ENCODE measurements around the gene ADAP1.

Gene ADAP1

DNA sequence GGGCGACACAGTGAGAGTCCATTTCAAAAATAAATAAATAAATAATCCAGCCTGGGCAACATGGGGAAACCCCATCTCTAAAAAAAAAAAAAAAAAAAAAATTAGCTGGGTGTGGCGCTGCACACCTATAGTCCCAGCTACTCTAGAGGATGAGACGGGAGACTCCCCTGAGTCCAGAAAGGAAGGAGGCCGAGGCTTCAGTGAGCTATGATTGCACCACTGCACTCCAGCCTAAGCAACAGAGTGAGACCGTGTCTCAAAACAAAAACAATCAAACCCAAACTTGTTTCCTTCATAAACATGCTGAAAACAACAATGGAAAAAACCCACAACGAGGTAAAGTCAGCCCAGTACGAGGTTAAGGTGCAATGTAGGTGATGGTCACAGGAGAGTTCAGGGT is 19.7 kb upstream of the ADAP1 start:
- H3K36me3 Mint-ChIP-seq (ENCODE audit: low read depth): peaks cover 20% of the 10 kb centered on the region
- H3K27me3 Mint-ChIP-seq (ENCODE audit: low read depth): no peaks in the 10 kb centered on the region
- no peaks in the 10 kb centered on the region for H3K9me3 Mint-ChIP-seq
- DNase-seq (ENCODE audit: low spot score): no peak
- peak overlapping the region; percentile 92 for H3K4me3 Mint-ChIP-seq
- peak overlapping the region; percentile 85 for H3K27ac Mint-ChIP-seq
- peaks cover 8% of the 10 kb centered on the region for H3K4me1 Mint-ChIP-seq (ENCODE audit: low read depth)

DNA sequence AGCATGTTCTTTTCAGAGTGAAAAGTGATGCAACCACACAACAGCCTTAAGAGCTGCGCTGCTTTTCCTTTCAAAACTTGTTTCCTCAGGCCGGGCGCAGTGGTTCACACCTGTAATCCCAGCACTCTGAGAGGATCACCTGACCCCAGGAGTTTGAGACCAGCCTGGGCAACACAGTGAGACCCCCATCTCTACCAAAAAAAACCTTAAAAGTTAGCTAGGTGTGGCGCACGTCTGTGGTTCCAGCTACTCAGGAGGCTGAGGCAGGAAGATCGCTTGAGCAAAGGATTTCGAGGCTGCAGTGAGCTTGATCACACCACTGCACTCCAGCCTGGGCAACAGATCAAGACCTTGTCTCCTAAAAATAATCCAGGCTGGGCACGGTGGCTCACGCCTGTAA is 18.8 kb upstream of the ADAP1 start:
- Mint-ChIP-seq H3K4me3 (peak overlapping the region; percentile 59), H3K36me3 (ENCODE audit: low read depth) (peaks cover 24% of the 10 kb centered on the region), H3K9me3 (no peaks in the 10 kb centered on the region), H3K27me3 (ENCODE audit: low read depth) (no peaks in the 10 kb centered on the region), H3K4me1 (ENCODE audit: low read depth) (peaks cover 8% of the 10 kb centered on the region), H3K27ac (no peak overlapping the region)
- DNase-seq (ENCODE audit: low spot score): no peak

DNA sequence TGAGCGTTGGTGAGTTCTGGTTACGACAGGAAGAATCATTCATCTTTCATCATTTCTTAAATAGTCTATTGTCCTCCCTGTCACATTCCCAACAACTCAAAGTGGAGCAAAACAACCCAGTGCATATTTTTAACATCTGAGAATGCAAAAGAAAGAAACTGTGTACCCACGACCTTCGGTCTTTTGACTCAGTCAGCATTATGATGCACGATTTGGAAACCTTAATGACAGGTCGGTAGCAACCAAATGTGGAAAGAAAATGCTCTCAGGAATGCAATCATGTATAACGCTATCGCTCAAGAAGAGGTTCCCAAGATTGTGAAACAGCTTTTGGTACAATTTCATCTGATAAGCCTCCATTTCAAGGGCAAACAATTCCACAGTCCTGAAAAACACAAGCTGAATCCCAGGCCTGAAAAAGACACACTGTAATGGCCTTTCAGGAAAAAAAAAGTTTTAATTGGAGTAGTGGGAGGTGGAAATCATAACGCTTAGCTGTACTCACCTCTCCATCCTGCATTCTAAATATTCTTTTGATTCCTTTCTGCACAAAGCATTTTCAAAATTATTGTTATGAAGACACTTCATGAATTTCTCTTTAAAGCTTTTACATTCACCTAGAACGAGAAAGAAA is 18.3 kb upstream of the ADAP1 start:
- Mint-ChIP-seq H3K27ac (no peak overlapping the region), H3K4me3 (peak overlapping the region; percentile 59), H3K27me3 (ENCODE audit: low read depth) (no peaks in the 10 kb centered on the region), H3K9me3 (no peaks in the 10 kb centered on the region), H3K4me1 (ENCODE audit: low read depth) (peaks cover 8% of the 10 kb centered on the region), H3K36me3 (ENCODE audit: low read depth) (peaks cover 26% of the 10 kb centered on the region)
- DNase-seq (ENCODE audit: low spot score): no peak

DNA sequence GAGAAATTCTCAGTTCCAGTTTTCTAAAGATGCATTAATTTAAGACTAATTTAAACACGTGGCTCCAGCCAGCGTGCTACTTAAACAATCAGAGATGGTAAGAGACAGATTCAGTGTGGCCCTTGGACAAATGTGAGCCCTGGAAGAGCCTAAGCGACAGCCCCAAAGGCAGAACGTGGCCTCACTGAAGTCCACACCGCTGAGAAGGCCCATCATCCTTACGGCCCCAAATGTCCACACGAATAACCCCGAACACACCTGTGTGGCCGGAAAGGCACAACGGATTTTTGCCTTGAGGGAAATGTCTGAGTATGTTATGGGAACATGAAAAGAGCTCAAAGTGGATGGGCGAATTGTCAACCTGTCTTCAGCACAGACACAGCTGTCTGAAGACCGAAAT is 17.6 kb upstream of the ADAP1 start:
- Mint-ChIP-seq H3K4me3 (no peak overlapping the region), H3K9me3 (no peaks in the 10 kb centered on the region), H3K27me3 (ENCODE audit: low read depth) (no peaks in the 10 kb centered on the region), H3K4me1 (ENCODE audit: low read depth) (peaks cover 8% of the 10 kb centered on the region), H3K27ac (no peak overlapping the region), H3K36me3 (ENCODE audit: low read depth) (peaks cover 32% of the 10 kb centered on the region)
- no peak for DNase-seq (ENCODE audit: low spot score)

DNA sequence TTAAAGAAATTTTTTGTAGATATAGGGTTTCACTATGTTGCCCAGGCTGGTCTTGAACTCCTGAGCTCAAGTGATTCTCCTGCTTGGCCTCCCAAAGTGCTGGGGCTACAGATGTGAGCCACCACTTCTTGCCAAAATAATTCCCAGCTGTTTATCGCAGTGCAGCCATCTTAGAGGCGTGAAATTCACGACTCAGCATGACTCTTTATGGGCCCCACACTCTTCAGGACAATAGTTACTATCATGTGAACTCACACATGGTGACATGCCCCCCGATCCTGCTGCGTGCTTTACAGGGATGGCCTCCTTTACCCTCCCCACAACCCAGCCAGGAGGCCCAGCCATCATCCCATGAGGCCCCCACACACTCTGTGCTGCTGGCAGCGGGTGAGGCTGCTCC is 16.3 kb upstream of the ADAP1 start:
- no peak overlapping the region for H3K27ac Mint-ChIP-seq
- no peak for DNase-seq (ENCODE audit: low spot score)
- no peaks in the 10 kb centered on the region for H3K9me3 Mint-ChIP-seq
- H3K36me3 Mint-ChIP-seq (ENCODE audit: low read depth): peaks cover 38% of the 10 kb centered on the region
- H3K4me3 Mint-ChIP-seq: no peak overlapping the region
- H3K27me3 Mint-ChIP-seq (ENCODE audit: low read depth): no peaks in the 10 kb centered on the region
- peaks cover 12% of the 10 kb centered on the region for H3K4me1 Mint-ChIP-seq (ENCODE audit: low read depth)

DNA sequence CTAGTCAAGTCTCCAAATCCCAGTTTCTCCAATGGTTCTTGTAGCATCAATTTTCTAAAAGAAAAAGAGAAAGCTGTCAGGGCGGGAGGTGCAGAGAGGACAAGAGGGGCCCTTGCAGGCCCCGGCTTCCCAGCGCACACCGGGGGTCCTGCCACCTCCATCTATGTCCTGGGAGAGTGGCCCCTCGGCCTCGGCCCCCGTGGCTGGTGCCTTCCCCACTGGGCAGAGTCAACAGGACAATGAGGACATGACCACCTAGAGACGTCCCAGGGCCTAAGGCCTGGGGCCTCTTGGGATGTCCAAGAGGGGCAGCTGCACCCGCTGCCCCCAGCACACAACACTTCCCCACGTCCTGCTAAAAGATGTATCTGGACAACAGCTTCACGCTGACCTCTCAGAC is 14.9 kb upstream of the ADAP1 start:
- H3K36me3 Mint-ChIP-seq (ENCODE audit: low read depth): peaks cover 38% of the 10 kb centered on the region
- H3K4me1 Mint-ChIP-seq (ENCODE audit: low read depth): peaks cover 12% of the 10 kb centered on the region
- no peak overlapping the region for H3K4me3 Mint-ChIP-seq

DNA sequence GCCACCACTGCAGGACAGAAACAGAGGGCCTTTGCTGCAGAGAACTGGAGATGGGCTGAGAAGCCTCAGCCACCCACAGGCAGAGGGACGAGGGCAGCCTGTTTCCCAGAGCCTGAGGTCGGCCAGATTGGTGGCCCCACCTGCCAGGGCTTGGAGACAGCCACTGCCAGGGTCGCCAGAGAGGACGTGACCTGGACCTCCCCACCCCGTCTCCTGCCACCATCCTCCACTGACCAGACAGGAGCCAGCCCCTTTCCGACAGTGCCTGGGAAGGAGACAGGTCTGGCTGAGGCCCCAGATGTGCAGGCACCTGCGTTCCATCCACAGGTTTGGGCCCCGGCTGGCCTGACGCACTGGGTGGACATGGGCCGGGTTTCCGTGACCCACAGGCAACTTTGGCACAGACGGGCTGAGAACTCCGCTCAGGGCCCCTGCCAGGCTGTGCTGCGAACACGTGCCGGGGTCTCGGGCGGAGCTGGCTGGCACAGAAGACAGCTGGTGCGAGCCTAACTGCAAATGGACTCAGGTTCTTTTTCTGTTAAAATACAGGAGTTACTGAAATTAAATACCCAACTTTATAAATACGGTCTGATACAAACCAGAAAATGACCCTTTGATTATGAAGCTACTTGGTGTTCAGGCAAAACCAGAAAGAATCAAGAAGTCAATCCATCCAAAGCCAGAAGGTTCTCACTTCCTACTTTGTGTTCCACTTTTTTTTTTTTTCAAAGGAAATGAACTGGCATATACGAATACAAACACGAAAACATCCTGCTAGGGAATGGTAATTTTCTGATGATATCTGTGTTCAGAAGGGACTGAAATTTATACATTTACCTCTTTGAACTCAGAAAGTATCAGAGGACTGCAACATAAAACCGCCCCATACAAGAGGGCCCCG is 14.0 kb upstream of the ADAP1 start:
- no peak overlapping the region for H3K27ac Mint-ChIP-seq
- H3K4me3 Mint-ChIP-seq: no peak overlapping the region
- no peak for DNase-seq (ENCODE audit: low spot score)
- peaks cover 2% of the 10 kb centered on the region for H3K27me3 Mint-ChIP-seq (ENCODE audit: low read depth)
- no peaks in the 10 kb centered on the region for H3K9me3 Mint-ChIP-seq
- peaks cover 38% of the 10 kb centered on the region for H3K36me3 Mint-ChIP-seq (ENCODE audit: low read depth)
- peaks cover 10% of the 10 kb centered on the region for H3K4me1 Mint-ChIP-seq (ENCODE audit: low read depth)

More for the DNA sequence above, 14.9 kb upstream of the ADAP1 start:
- no peak overlapping the region for H3K27ac Mint-ChIP-seq
- DNase-seq (ENCODE audit: low spot score): no peak
- H3K9me3 Mint-ChIP-seq: no peaks in the 10 kb centered on the region
- H3K27me3 Mint-ChIP-seq (ENCODE audit: low read depth): no peaks in the 10 kb centered on the region

DNA sequence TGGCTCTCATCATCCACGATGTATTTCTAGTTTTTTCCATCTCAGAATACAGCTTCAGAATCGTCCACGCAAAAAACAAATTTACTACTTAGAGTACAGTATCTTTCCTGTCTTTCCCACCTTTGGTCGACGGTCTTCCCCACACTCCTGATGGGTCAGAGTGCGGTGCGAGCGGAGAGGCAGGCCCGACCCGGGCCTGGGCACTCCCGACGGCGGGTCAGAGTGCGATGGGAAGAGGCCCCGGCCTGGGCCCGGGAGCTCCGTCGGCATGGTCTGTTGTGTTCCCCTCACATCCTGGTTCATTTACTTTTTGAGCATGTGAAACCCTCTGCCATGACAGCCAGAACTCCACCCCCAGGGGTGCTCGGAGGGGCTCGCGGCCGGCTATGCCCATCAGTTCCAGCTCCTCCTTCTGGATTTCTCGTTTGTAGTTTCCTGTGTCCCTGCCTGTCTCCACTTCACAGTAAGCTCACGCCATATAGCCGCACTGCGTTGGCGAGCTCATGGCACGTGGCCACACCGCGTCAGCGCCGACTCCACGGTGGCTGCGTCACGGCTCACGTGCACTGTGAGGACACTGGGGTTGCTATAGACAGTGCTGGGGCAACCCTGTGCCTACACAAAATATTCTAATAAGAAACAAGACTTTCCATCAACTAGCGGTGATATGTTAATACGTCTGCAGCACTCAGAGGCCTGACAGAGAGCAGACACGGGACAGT is 13.0 kb upstream of the ADAP1 start:
- H3K4me1 Mint-ChIP-seq (ENCODE audit: low read depth): peaks cover 9% of the 10 kb centered on the region
- H3K27me3 Mint-ChIP-seq (ENCODE audit: low read depth): peaks cover 4% of the 10 kb centered on the region
- H3K36me3 Mint-ChIP-seq (ENCODE audit: low read depth): peaks cover 34% of the 10 kb centered on the region
- no peak overlapping the region for H3K27ac Mint-ChIP-seq
- no peak for DNase-seq (ENCODE audit: low spot score)
- H3K9me3 Mint-ChIP-seq: no peaks in the 10 kb centered on the region
- H3K4me3 Mint-ChIP-seq: no peak overlapping the region

DNA sequence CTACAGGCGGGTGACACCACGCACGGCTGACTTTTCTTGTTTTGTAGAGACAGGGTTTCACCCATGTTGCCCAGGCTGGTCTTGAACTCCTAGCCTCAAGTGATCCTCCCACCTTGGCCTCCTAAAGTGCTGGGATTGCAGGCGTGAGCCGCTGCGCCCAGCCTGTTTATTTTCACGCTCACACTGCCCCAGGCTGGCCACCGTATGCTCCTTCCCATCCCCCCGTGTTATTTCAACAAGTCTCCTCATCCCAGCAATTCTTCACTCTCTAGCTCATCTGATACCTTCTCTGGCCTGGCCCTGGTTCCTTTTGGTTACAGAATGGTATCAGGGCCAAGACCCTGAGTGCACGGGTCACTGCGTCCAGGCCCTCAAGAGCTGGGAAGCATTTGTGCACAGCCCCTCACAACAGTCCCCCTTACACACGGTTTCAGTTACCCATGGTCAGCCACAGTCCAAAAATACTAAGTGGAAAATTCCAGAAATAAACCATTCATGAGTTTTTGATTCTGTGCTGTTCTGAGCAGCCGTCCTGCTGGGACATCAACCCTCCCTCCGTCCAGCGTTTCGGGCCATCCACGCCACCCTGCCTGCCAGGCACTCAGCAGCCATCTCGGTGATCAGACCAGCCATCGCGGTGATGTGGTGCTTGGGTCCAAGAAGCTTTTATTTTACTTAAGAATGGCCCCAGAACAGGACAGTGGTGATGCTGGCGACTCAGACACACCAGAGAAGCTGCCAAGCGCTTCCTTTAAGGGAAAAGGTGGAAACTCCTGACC is 12.0 kb upstream of the ADAP1 start:
- no peak for DNase-seq (ENCODE audit: low spot score)
- peaks cover 6% of the 10 kb centered on the region for H3K27me3 Mint-ChIP-seq (ENCODE audit: low read depth)
- H3K36me3 Mint-ChIP-seq (ENCODE audit: low read depth): peaks cover 26% of the 10 kb centered on the region
- peaks cover 7% of the 10 kb centered on the region for H3K4me1 Mint-ChIP-seq (ENCODE audit: low read depth)
- H3K4me3 Mint-ChIP-seq: no peak overlapping the region
- no peaks in the 10 kb centered on the region for H3K9me3 Mint-ChIP-seq
- H3K27ac Mint-ChIP-seq: peak overlapping the region; percentile 14

DNA sequence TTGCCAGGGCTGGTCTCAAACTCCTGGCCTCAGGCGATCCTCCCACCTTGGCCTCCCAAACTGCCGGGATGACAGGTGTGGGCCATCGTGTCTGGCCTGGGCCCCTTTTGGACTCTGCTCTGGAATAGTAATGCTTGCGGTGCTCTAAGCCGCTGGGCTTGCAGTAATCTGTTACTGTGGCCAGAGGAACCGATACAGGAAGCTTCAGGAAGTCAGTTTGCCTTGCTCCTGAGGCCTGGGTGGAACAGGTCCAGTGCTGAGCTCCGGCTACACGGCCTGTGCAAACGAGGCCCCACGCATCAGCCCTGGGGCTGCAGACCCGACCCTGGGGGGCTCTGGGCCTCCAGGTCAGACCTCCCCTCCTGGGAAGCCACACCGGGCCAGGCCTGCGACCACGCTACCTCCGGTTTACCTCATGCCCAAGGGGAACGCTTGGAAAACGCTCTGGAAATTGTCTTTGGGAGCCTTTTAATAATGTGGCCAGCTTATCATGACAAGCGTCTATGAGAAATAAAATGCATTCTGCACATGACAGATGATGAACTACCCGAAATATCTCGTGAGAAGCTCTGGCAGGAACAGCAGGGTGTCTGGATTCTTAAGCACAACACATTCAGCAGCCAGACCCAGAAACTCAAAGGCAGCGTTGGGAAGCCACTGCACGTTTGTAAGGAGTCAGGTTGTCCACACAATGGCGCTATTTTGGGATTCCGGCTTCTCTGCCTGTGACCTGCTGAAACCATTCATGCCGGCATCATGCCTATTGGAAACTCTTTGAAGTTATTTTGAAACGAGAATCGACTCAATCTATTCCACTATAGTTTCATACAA is 10.1 kb upstream of the ADAP1 start:
- peaks cover 19% of the 10 kb centered on the region for H3K36me3 Mint-ChIP-seq (ENCODE audit: low read depth)
- H3K4me1 Mint-ChIP-seq (ENCODE audit: low read depth): peaks cover 5% of the 10 kb centered on the region
- H3K4me3 Mint-ChIP-seq: no peak overlapping the region
- peaks cover 6% of the 10 kb centered on the region for H3K27me3 Mint-ChIP-seq (ENCODE audit: low read depth)
- H3K27ac Mint-ChIP-seq: no peak overlapping the region
- no peak for DNase-seq (ENCODE audit: low spot score)
- H3K9me3 Mint-ChIP-seq: no peaks in the 10 kb centered on the region

DNA sequence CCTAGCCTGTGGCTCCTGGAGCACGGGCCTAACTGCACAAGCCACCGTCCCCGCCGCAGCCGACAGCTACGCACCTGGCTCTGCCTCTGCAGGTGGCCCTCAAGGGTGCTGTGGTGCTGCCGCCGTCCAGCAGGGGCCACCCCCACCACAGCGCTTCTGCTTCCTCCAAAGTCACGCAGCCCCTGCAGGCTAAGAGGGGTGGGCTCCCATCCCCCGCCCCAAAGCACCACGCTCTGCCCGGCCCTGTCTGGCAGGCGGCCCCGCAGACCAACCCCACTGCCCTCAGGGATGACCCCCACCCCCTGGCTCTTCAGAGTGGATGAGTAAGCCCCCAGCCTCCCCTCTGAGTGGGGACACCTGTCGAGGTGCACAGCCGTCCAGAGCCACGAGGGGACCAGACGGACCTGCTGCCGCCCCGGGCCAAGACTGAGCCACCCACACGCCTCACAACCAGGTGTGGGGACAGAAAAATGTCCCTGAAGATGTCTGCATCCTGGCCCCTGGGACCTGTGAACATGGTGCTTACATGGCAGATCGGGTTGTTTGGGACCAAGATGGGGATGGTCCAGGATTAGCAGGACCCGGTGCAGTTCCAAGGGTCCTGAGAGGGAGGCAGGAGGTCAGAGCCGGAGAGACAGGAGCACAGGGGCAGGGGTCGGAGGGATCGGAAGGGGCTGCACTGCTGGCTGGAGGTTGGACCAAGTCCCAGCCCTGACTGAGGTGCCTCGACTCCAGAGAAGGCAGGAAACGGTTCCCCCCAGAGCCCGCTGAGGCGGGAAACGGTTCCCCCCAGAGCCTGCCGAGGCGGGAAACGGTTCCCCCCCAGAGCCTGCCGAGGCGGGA is 9.0 kb upstream of the ADAP1 start:
- H3K27me3 Mint-ChIP-seq (ENCODE audit: low read depth): peaks cover 6% of the 10 kb centered on the region
- H3K4me3 Mint-ChIP-seq: no peak overlapping the region
- H3K27ac Mint-ChIP-seq: no peak overlapping the region
- no peaks in the 10 kb centered on the region for H3K9me3 Mint-ChIP-seq
- DNase-seq (ENCODE audit: low spot score): no peak
- H3K36me3 Mint-ChIP-seq (ENCODE audit: low read depth): peaks cover 14% of the 10 kb centered on the region
- H3K4me1 Mint-ChIP-seq (ENCODE audit: low read depth): peaks cover 5% of the 10 kb centered on the region

DNA sequence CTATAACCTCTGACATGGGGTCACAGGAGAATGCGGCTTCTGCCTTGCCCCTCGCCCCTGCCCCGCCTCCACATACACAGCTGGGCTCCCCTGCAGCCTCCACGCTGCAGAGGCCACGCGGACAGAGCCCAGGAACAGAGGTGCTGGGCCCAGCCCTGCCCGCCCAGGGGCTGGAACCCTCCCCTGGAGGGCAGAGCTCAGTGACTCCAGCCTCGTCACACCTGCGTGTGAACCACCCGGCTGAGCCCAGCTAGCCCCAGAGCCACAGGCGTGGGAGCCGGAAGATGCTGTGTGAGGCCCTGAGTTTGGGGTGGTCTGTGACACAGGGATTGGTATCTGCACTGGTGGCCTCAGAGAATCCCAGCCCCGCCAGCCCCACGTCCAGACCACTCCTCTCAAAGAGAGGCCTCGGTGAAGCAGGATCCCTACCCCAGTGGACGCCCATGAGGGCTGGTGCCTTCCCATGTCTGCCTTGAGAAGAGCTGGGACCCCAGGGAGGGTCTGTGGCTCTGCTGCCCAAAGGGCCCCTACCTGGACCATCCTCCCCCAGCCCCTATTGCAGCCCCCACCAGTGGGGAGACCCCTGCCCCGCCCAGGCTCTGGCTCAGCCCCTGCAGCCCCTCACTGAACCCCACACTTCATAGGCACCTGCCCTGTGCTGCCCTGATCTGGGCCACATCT is 8.1 kb upstream of the ADAP1 start:
- no peak overlapping the region for H3K4me3 Mint-ChIP-seq
- H3K27ac Mint-ChIP-seq: no peak overlapping the region
- no peak for DNase-seq (ENCODE audit: low spot score)
- peaks cover 6% of the 10 kb centered on the region for H3K27me3 Mint-ChIP-seq (ENCODE audit: low read depth)
- peaks cover 9% of the 10 kb centered on the region for H3K36me3 Mint-ChIP-seq (ENCODE audit: low read depth)
- peaks cover 5% of the 10 kb centered on the region for H3K4me1 Mint-ChIP-seq (ENCODE audit: low read depth)
- H3K9me3 Mint-ChIP-seq: no peaks in the 10 kb centered on the region

Measured in T-helper 2 cell treated with Interferon-gamma antibody and Interleukin-4, amounts not matched to agents 5 μg/mL and 100 μg/mL, for 36 hours (primary cell).